Measurements from ENCODE around the gene ZSCAN2. TPM values are rescaled to one million over a fixed set of nuclear protein-coding genes. Genes with fewer than 3 reads are reported as not detected.

ZSCAN2 gene
- total RNA-seq, 4 donors from 2014 or later = 1.1 to 55.9 (median 8.1) TPM

- intact Hi-C loops (cut with DNase I; ENCODE audit: low total_unique reads) = no loop called here
- in situ Hi-C loops (cut with MboI; ENCODE audit: low pct_ligation_motif_present in 1 of 4, low pct_unique_long_range_greater_than_20kb in 1 of 4, low sequenced_read_pairs in 3 of 4) = no loop called here
- Histone ChIP-seq H3K4me3 (no peak overlapping the region), H3K4me1 (peaks cover 5 to 16% (median 9%) of the 10 kb centered on the region in 4 donors), H3K36me3 (peaks cover 0 to 65% (median 26%) of the 10 kb centered on the region in 4 donors), H3K9me3 (no peaks in the 10 kb centered on the region), H3K27ac (no peak overlapping the region), H3K27me3 (no peaks in the 10 kb centered on the region)
- WGBS, 2 donors (ENCODE audit: low coverage in 1 of 2) = 63 to 73% methylated on average over 3 of the region's 3 CpGs
- TF ChIP-seq POLR2AphosphoS5 (IDR thresholded peaks at IDR 0.05) (no peak), EP300 (IDR thresholded peaks at IDR 0.05; ENCODE audit: low read depth) (no peak), POLR2A (IDR thresholded peaks at IDR 0.05) (no peak)
- TF ChIP-seq, protein P1, sequence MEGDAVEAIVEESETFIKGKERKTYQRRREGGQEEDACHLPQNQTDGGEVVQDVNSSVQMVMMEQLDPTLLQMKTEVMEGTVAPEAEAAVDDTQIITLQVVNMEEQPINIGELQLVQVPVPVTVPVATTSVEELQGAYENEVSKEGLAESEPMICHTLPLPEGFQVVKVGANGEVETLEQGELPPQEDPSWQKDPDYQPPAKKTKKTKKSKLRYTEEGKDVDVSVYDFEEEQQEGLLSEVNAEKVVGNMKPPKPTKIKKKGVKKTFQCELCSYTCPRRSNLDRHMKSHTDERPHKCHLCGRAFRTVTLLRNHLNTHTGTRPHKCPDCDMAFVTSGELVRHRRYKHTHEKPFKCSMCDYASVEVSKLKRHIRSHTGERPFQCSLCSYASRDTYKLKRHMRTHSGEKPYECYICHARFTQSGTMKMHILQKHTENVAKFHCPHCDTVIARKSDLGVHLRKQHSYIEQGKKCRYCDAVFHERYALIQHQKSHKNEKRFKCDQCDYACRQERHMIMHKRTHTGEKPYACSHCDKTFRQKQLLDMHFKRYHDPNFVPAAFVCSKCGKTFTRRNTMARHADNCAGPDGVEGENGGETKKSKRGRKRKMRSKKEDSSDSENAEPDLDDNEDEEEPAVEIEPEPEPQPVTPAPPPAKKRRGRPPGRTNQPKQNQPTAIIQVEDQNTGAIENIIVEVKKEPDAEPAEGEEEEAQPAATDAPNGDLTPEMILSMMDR (IDR thresholded peaks at IDR 0.05) = no peak
- DNase-seq = no peak
Measured at GRCh38 chr15:84648539-84648938, 47.7 kb downstream of the ZSCAN2 start.

- H3K27ac ChIP-seq = no peak overlapping the region
- no peaks in the 10 kb centered on the region for H3K27me3 ChIP-seq
- no peak overlapping the region for H3K4me3 ChIP-seq
- no peak for DNase-seq
- no peaks in the 10 kb centered on the region for H3K9me3 ChIP-seq
- 87% methylated on average over 2 of the region's 2 CpGs; no CpG with 5 or more reads in 1 of the 2 donors for WGBS, 2 donors (ENCODE audit: low coverage in 1 of 2)
- peaks cover 5 to 17% (median 11%) of the 10 kb centered on the region in 4 donors for H3K4me1 ChIP-seq
- TF ChIP-seq POLR2A (IDR thresholded peaks at IDR 0.05) (no peak), EP300 (IDR thresholded peaks at IDR 0.05; ENCODE audit: low read depth) (no peak), POLR2AphosphoS5 (IDR thresholded peaks at IDR 0.05) (no peak)
- TF ChIP-seq, protein P1 (IDR thresholded peaks at IDR 0.05) = no peak
- in situ Hi-C loops (cut with MboI; ENCODE audit: low pct_ligation_motif_present in 1 of 4, low pct_unique_long_range_greater_than_20kb in 1 of 4, low sequenced_read_pairs in 3 of 4) = loop anchor here in 1 of 4 donors (25.0 kb wide), 1 partner anchor 113 kb away; no protein-coding TSS in a partner anchor
- intact Hi-C loops (cut with DNase I; ENCODE audit: low total_unique reads) = no loop called here
- peaks cover 0 to 60% (median 26%) of the 10 kb centered on the region in 4 donors for H3K36me3 ChIP-seq
Measured at GRCh38 chr15:84649706-84650105, 48.9 kb downstream of the ZSCAN2 start.

- Histone ChIP-seq H3K27me3 (no peaks in the 10 kb centered on the region), H3K4me1 (peaks cover 11 to 31% (median 24%) of the 10 kb centered on the region in 4 donors), H3K36me3 (peaks cover 0 to 21% (median 6%) of the 10 kb centered on the region in 4 donors), H3K27ac (peak overlapping the region; percentile 87 to 97 (median 94)), H3K9me3 (no peaks in the 10 kb centered on the region), H3K4me3 (peak overlapping the region; percentile 72 to 88 (median 82))
- intact Hi-C loops (cut with DNase I; ENCODE audit: low total_unique reads) = no loop called here
- WGBS, 2 donors (ENCODE audit: low coverage in 1 of 2) = 17 to 40% methylated on average over 1 to 7 of the region's 7 CpGs
- in situ Hi-C loops (cut with MboI; ENCODE audit: low pct_ligation_motif_present in 1 of 4, low pct_unique_long_range_greater_than_20kb in 1 of 4, low sequenced_read_pairs in 3 of 4) = loop anchor here in 1 of 4 donors (25.0 kb wide), 1 partner anchor 109 kb away; no protein-coding TSS in a partner anchor
- TF ChIP-seq, protein P1 (IDR thresholded peaks at IDR 0.05) = no peak
- no peak for TF ChIP-seq EP300 (IDR thresholded peaks at IDR 0.05; ENCODE audit: low read depth)
- no peak for TF ChIP-seq POLR2A (IDR thresholded peaks at IDR 0.05)
- no peak for TF ChIP-seq POLR2AphosphoS5 (IDR thresholded peaks at IDR 0.05)
- no peak for DNase-seq
Measured at GRCh38 chr15:84653584-84653909, 52.7 kb downstream of the ZSCAN2 start.

GRCh38 chr15:84653910-84654688 is 53.3 kb downstream of the ZSCAN2 start, which contains the start of gene WDR73:
Gene WDR73, minus strand, starts transcription at chr15:84654283. Its CDS starts 9 bp downstream, at chr15:84654274.
- TF ChIP-seq POLR2A (IDR thresholded peaks at IDR 0.05) (peak; percentile 71), EP300 (IDR thresholded peaks at IDR 0.05; ENCODE audit: low read depth) (no peak), POLR2AphosphoS5 (IDR thresholded peaks at IDR 0.05) (peak; percentile 58 to 84 (median 78))
- TF ChIP-seq, protein P1 (IDR thresholded peaks at IDR 0.05) = no peak
- Histone ChIP-seq H3K27ac (peak within 1 kb of the TSS; percentile 87 to 97 (median 94)), H3K36me3 (peaks cover 0 to 16% (median 4%) of the 10 kb centered on the region in 4 donors), H3K4me1 (peaks cover 11 to 31% (median 27%) of the 10 kb centered on the region in 4 donors), H3K27me3 (no peaks in the 10 kb centered on the region), H3K9me3 (no peaks in the 10 kb centered on the region), H3K4me3 (peak within 1 kb of the TSS; percentile 72 to 88 (median 82))
- WGBS, 2 donors (ENCODE audit: low coverage in 1 of 2) = 1% methylated on average over 7 to 34 of the region's 49 CpGs
- in situ Hi-C loops (cut with MboI; ENCODE audit: low pct_ligation_motif_present in 1 of 4, low pct_unique_long_range_greater_than_20kb in 1 of 4, low sequenced_read_pairs in 3 of 4) = loop anchor here in 1 of 4 donors (25.0 kb wide), 1 partner anchor 108 kb away; no protein-coding TSS in a partner anchor
- DNase-seq = peak; percentile 98
- intact Hi-C loops (cut with DNase I; ENCODE audit: low total_unique reads) = no loop called here
